HuH-7 (cell line): ENCODE measurements around the gene SELENOM.

Source experiments
- DNase-seq: peaks from one replicate; pipeline ENCODE4 v3.0.0; 2011; ENCODE audit warnings: low spot score

SELENOM gene

DNA sequence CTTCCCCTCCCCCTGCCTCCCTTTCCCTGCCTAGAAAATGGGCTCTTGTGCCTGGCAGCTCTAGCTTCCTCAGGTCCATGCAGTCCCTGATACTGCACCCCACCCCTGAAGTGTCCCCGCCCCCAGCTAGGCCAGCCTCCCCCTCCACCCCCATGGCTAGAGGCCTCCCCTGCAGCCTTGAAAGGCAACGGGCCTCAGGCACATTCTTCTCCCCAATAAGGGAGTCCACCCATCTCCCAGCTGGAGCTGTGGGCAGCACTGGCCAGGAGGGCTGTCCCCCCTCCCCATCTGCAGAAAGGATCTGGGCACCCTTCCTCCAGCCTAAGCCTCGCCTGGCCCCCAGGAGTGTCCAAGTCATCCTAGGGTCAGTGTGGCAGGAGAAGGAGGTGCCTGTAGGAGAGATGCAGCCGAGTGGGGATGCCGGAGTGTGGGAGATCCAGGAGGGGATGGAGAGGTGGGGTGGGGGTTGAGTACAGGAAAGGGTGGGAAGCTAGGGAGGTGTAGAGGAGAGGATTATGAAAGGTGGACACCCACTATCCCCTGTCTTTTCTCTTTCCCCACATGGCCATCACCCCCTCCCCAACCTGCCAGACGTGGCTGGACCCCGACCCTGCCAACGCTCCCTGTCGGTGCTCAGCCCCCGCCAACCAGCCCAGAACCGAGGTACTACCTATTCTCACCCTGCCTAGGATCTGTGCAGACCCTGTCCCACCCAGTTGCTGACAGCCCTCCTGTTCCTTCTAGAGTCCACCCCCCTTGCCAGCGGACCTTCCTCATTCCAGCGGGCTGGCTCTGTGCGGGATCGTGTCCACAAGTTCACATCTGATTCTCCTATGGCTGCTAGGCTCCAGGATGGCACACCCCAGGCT is 16.9 kb downstream of the SELENOM start:
- DNase-seq, result peak; percentile 25

DNA sequence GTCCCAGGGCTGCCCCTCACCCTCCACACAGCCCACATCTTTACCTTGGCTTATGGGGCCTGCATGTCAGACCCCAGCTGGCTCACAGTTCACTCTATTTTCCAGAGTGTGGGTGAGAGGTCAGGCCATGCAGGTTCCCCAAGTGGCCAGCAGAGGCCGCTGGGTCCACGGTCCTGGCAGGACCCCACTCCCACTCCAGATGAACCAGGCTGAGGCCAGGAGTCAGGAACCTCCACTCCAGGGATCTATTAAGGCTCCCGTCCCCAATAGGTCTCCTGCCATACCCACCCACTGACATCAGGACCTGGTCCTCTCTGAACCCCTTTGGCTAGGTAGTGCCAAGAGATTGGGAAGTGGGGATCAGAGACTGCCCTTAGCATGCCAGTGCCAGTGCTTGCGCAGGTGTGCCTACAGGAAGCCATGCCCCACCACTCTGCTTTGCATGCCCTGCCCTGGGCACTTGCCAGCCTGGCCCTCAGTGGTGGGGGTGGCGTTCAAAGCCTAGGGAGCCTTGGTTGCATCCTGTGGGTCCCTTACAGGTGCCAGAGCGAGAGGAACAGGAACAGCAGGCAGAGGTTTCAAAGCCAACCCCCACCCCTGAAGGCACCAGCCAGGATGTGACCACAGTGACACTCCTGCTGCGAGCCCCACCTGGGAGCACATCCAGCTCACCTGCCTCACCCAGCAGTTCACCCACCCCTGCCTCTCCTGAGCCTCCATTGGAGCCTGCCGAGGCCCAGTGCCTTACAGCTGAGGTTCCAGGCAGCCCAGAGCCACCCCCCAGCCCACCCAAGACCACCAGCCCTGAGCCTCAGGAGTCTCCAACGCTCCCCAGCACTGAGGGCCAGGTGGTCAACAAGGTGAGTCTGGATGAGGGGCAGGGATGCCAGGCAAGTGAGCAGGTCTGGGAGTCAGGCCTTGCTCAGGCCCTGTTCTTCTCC is 17.9 kb downstream of the SELENOM start:
- peak; percentile 97 for DNase-seq

DNA sequence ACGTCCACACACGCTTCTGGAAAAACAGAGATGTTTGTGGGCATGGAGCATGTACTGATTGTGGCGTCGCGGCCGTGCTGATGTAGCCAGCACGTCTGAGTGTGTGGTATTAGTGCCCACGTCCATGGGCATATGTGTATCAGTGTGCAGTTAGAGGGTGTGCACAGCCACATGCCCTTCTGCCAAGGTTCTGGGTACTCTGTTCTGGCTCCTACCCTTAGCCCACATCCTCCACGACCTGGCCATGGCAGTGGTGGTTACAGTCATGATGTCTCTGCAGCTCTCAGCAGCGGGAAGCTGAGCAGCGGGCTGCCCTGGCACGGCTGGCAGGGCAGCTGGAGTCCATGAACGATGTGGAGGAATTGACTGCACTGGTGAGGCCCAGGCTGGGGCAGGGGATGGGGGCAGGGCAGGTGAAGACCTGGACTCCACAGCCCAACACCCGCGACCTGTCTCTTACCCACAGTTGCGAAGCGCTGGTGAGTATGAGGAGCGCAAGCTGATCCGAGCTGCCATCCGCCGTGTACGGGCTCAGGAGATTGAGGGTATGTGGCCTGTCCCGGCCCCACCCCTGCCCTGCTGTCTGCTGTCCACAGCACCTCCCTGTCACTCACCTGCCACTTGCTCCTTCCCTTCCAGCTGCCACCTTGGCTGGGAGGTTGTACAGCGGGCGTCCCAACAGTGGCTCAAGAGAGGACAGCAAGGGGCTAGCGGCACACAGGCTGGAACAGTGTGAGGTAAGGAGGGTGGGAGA is 19.0 kb downstream of the SELENOM start:
- no peak for DNase-seq

DNA sequence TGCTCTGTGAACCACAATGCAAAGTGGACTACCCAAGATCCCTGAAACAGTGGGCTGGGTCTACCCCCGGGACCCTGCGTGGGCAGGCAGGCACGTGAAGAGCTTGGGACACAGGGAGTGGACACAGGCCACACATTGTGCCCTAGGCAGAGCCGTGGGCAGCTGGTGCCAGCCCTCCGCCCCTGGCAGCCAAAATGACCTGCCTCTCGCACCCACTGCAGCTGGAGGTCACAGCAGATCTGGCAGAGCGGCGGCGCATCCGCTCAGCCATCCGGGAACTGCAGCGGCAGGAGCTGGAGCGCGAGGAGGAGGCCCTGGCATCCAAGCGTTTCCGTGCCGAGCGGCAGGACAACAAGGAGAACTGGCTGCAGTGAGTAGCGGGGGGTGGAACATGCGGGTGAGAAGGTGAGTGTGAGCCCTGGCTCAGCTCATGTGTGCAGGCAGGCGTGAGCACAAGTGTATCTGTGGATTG is 19.6 kb downstream of the SELENOM start:
- no peak for DNase-seq

DNA sequence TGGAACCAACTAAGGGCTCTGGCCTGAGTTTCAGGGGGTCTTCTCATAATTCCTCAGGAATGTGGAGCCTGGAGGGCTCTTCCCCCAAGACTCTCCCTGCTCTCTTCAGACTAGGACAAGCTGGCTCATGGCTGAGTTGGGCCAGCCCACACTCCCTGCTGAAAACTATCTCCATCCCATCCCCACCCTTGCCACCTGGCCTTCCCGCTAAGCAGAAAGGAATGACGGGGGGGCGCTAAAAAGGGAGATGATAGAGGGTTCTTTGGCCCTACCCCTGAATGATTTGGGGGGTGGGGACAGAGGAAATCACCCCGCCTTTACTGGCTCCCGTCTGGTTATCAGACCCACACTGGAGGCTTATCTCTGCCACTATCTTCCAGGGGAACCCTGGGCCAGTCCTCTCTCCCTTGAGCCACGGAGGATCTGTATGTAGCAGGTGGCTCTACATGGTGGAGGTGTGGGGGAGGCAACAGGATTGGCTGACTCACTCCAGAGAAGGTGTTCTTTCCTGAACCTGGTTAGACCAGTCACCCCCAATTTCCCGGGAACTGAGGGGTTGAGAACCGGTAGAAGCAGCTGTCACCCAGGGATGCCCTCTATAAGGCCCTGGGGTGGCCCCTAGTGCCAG is 20.6 kb downstream of the SELENOM start:
- DNase-seq, result no peak

DNA sequence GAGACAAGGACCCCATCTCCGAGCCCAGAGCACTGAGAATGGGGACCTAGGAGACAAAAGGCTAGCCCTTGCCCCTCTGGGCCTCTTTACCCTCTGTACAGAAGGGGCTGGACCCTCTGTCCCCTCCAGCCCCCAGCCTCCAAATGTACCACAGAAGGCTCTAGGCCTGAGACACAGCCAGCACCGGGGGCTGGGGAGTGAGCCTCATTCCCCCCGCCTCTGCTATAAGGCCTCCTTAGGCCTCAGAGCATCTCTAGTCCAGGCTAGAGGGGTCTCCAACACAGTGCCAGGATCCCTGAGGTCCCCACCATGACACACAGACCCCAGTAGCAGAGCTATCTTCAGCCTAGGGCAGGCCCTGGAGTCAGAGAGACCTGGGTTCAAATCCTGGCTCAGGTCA is 21.4 kb downstream of the SELENOM start:
- DNase-seq, result no peak

DNA sequence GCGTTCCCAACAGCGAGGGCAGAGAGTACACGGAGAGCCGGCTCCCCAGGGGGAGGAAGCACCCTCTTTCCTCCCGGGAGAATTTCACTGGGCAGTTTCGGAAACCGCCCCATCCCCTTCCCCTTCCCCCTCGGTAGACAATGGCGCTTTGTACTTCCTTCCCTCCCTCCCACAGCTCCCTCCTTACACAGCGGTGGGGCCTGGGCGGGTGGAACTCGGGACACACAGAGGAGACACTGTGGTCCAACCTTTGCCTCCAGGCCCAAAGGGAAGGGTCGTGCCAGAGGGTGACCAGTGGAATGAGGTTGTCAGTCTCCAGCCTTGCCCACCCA is 21.9 kb downstream of the SELENOM start:
- DNase-seq, result no peak

DNA sequence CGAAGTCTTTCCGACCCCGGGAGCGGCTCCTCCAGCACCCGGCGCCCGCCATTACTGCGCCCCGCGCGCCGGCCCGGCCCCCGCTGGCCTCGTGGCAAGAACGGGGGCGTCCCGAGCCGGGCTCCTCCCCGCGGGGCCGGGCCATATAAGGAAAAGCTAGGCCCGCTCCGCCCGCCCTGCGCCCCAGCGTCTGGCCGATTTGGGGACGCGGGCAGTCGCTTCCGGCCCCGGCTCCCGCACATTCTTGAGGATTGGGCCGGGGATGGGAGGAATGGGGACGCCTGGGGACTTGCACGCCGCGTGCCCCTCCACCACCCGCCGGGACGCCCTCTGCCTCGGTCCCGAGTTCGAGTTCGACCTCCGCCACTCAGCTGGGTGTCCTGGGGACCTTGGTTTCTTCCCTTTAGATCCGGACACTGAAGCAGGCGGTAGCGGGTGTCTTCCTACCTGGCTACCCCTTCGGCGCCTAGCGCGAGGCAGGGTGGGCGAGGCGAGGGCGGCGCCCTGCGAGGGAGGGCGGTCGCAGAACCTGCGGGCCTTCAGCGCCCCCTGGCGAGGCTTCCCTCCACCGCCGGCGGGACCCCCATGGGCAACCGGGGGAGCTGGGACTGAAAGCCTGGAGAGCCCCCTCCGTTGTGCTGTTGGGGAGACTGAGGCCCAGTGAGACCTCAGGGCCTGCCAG is 22.4 kb downstream of the SELENOM start:
- DNase-seq, result no peak

DNA sequence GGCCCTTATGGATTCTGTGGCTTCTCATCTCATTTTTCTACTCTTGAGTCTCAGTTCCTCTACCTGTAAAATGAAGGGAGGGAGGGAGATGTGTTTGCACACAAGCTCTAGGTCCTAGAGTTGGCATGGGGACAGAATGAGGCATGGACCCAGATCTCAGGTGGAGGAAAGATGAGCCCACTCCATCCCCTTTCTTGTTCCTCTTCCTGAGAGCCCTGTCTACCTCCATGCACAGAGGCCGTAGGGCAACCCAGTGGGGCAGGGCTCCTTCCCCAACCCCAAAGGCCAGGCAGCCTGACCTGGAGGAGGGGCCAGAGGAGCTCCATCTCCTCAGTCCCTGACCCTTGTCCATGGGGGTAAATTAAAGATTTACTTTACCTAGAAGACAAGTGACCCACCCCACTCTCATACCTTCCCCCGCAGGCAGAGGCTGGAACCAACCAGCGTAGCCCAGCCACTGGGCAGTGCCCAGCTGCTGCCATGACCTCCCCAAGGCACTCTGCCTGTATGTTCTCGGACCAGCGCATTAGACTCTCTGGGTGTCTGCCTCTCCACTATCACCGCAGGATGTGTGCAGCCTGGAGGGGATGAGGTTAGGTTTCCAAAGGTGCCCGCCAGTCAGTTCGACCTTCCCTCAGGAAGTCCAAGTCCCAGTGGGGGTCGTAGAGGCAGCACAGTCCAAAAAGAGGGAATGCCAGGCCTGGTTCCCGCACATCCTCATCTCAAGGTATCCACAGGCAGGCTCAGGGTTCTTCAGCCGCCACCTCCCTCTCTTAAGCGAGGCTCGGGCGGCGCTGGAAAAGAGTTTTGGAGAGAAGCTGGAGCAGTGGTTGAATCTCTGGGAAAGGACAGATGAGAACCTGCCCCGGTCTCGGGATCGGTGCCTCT is 23.2 kb downstream of the SELENOM start:
- no peak for DNase-seq

DNA sequence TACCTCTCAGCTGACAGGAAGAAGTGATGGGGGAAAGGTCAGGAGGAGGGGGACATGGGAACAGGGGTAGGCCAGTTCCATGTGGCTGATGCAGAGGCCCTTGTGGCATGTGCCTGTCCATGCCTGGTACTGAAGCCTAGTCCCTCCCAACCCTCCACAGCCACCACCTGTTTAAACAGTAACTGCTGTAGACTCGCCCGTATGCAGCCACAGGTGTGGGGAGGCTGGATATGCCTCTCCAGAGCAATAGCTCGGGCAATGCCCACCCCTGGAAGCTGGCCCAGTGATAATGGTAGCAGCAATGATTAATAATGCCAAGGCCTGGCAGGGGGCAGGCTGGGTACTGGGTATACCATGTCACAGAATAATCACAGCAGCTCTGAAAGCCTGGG is 24.0 kb downstream of the SELENOM start:
- DNase-seq, result no peak

DNA sequence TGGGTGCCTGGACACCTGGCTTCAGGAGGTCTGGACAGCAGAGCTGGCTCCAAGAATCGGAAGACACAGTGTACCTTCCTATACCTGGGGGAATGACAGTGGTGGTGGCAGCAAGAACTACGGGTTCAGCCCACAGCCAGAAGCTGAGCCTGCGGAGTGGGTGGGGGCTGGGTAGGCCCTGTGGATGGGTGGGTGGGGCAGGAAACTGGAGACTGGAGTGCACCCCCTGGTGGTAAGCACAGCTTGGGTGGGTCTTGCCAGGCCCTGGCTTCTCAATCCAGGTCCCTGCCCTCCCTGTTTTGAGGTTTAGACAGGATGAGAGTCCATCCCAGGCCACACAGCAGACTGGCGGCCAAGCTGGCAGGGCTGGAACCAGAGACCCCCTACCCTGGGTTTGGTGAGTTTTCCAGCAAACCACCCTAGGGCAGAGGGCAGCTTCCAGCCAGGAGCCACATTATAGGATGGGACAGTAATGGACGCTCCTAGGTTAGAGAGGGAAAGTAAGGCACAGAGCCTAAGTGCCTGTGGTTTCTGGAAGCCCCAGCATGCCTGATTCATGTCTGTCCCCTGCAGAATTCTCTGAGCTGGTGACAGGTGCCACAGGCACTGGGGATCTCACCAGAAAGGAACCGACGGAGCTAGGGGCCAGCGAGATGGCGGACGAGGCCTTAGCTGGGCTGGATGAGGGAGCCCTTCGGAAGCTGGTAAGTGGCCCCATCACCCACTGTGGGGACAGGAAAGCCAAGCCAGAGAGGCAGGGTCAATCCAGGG is 24.6 kb downstream of the SELENOM start:
- DNase-seq, result peak; percentile 99

DNA sequence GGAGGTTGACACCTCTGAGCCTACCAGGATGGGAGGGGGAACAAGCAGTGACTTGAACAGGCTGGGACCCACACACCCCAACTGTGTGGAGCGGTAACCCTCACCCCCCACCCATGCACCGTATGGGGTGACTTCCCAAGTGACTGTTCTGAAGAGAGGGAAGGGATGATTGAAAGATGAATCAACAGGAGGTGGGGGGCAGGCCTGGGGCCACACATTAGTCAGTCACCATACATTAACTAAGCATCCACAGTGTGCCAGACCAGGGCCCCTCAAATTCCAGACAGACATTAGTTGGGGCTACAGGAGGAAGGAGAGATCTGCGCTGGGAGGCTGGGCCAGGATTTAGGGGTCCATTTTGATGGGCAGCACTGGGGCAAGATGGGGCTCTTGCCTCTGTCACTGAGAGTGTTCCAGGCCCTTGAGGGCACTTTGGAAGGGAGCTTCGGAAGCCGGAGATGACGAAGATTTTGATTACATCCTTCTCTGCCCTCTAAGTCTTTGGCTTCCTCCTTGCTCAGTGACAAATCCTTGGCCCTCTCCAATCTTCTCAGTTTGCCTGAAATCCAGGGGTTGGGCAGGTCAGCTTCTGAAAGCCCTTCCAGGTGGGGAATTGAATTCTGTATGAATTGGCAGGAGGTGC is 25.3 kb downstream of the SELENOM start:
- DNase-seq, result peak; percentile 36

DNA sequence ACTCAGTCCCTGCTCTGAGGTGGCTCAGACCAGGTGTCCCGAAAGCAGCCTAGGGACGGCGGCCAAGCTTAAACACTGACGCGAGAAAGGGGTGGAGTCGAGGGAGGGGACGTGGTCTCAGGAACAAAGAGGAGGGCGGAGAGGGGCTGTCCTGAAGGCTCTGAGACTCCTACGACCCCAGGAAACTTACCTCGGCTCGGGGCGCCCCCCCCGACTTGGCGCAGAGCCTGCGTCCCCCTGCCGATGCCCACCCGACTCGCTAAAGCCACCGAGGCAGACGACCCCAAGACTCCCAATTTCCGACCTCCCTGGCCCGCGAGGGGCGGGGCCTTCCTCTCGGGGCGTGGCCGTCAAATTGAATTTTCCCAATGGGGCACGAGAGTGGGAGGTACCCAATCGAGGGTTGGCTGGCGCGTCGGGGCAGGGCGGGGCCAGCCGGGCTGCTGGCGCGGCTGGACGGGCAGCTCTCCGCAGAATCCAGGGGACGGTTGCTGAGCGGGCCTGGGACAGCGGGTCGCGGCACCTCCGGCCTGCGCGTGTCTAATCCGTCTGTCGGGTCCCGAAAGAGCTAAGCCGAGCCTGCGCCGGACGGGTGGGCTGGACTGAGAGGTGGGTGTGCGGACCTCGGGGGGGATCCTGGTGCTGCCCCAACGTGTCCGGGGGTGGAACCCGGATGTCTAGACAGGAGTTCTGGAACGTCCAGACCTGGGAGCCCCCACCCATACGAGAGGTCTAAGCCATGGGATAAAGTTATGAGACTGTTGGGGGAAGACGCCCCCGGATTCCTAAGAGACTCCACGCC is 26.3 kb downstream of the SELENOM start, which contains the start of gene SMTN:
TSS of gene SMTN (plus strand) at position 471 of the 802 bp plus-strand sequence. CDS start 1,941 bp downstream, outside the sequence.
- peak; percentile 100 for DNase-seq

DNA sequence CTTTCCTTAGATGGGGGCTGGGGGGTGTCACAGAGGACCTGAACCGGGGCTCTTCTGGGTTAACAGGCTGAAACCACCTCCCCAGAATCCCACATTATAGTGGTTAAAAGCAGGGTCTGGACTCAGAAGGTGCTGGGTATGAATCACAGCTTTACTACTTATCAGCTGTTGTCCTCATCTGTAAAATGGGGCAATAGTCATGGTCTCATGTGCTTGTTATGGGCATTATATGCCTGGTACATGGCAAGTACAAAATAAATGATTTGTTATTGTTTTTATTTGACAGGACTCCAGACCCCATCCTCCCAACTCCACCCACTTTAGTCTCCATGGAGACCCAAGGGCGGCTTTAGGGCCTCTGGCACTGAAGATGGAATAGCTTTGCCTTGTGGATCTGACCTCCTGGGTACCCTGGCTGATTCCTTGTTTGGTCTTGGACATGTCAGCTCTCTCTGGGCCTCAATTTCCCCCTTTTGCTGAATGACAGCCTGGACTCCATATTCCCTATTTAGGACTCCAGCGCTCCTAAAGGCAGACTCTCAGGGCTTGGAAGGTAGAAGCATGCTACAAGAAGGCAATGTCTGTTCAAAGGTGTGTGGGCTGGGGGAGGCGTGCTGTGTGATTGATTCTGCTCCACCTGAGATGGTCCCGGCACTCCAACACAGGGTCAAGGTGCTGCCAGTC is 27.1 kb downstream of the SELENOM start:
- DNase-seq, result peak; percentile 44

DNA sequence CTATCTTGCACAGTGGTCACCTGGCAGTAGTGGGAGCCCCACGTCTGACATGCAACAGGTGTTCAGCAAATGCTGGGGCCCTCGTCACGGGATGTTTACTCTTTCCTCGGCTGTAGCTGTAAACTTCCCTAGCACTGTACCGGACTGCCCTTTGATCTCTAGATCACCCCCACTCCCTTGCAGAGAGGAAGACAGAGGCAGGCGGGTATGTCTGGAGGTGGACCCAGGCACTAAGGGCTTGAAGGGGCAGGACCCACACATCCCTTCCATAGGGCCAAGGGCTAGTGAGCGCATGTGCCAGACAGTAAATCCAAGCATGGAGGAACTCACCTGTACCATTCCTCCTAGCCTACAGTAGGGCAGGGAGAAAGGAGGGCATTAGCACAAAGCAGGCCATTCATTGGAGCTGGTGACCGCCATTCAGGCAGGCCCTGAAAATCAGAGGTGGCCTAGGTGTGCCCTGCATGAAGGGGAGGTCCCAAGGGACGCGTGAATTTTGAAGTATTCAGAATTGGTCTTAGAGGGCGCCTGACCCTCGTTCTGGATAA is 28.2 kb downstream of the SELENOM start:
- peak; percentile 94 for DNase-seq

DNA sequence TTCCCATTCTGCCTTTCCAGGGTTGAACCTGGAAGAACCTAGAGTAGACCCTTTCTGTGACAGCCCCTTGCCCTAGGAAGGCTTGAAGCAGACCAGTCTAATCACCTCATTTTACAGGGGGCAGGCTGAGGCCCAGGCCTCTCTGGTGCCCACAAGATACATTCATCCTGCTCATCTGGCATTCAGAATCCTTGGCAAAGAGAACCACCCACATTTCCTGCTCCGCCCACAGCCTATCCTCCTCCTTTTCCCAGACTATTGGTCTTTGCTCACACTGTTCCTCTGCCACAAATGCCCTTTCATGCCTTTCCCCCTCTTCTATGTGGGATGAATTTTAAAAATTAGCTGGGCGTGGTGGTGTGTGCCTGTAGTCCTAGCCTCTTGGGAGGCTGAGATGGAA is 29.0 kb downstream of the SELENOM start:
- DNase-seq, result peak; percentile 30

DNA sequence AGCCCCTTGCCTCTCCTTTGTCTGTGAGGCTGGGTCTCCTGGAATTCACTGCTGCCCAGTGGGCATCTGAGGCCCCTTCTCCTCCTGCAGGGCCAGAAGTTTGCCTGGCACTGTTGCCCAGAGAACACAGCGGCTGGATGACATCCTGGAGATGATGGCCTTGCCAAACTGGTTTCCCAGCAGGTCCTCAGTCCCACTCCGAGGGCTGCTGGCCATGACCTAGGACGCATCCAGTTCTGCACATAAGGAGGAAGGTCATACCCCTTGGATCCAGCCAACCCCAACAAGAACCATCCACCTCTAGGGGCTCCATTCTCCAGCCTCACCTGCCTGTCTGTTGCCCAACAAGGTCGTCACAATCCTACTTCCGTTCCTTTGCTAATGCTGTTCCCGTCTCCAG is 29.7 kb downstream of the SELENOM start:
- DNase-seq, result no peak
